NT2/D1 (cell line): Measurements from ENCODE around the gene DCLK2.

Experiments
- YY1 ChIP-seq: IDR thresholded peaks from 2 replicates; pipeline ENCODE4 v1.6.1; 2011; ENCODE audit not compliant: insufficient read length, insufficient read depth
- ZNF274 ChIP-seq: IDR thresholded peaks from 2 replicates; pipeline ENCODE4 v1.6.1; 2011; ENCODE audit warnings: mild to moderate bottlenecking, low read depth, low read length

DNA sequence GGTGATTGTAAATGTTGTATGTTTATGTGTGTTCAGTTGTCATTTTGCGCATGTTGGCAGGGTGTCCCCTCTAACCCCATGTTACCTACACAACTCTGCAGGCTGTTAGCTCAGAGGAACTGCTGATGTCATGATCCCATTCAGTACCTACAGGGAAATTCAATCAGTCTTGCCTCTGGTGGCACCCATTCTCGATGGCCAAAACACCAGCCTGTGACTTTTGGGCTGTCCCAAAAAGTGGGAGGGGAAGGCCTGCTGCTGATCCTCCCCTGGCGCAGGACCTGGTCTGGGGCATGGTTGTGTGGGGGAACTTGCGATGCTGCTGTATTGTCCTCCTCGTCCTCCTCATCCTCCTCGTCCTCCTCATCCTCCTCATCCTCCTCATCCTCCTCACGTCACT lies 174.5 kb downstream of the DCLK2 start:
- TF ChIP-seq YY1 (no peak), ZNF274 (no peak)
